ENCODE results near the gene DBH. TPM values are rescaled to one million over a fixed set of nuclear protein-coding genes. Genes with fewer than 3 reads are reported as not detected.

The DBH gene
- total RNA-seq, 1 experiment from 2014 or later = not detected

DNA sequence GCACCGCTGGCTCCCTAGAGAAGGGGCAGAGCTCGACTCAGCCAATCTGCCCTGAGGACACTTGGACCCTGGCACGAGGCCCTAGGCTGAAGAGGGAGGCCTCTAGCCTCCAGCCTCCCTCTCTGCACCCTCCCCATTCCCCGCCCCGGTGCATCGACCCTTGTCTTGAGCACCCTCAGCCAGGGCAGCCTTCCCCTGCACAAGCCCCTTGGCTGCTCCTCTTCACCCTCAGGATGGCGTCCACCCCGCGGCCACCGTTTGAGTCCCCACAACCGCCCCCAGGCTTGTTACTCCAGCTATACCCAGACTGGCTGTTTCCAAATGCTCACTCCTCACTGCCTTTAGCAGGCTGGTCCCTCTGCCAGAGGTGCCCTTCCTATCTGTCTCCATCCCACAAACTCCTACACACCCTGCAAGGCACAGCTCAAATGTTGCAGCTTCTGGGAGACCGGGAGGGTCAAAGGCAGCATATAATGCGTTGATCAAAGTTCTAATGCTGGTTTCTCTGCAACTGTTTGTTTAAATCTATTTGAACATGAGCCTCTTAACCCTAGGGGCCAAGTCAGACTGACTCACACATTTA is 20.5 kb upstream of the DBH start:
- no TSS peak for BruUV-seq (replicated peaks)
- no peaks in the 10 kb centered on the region for H3K36me3 Mint-ChIP-seq (ENCODE audit: insufficient read depth, unreplicated experiment)
- intact Hi-C loops (cut with micrococcal nuclease) = no loop called here
- H3K27me3 Mint-ChIP-seq (ENCODE audit: insufficient read depth, unreplicated experiment) = peaks cover 90% of the 10 kb centered on the region
- H3K4me3 Mint-ChIP-seq (ENCODE audit: unreplicated experiment) = no peak overlapping the region
- DNase-seq (ENCODE audit: unreplicated experiment) = no peak
- CTCF ChIA-PET = interaction anchor here (0.7 kb wide), 1 partner anchor 65 kb away, joined by 3 read pairs; no protein-coding TSS in a partner anchor
- H3K4me1 Mint-ChIP-seq (ENCODE audit: insufficient read depth, unreplicated experiment) = no peaks in the 10 kb centered on the region
- no peaks in the 10 kb centered on the region for H3K9me3 Mint-ChIP-seq (ENCODE audit: unreplicated experiment)
- TF ChIP-seq, protein P1, sequence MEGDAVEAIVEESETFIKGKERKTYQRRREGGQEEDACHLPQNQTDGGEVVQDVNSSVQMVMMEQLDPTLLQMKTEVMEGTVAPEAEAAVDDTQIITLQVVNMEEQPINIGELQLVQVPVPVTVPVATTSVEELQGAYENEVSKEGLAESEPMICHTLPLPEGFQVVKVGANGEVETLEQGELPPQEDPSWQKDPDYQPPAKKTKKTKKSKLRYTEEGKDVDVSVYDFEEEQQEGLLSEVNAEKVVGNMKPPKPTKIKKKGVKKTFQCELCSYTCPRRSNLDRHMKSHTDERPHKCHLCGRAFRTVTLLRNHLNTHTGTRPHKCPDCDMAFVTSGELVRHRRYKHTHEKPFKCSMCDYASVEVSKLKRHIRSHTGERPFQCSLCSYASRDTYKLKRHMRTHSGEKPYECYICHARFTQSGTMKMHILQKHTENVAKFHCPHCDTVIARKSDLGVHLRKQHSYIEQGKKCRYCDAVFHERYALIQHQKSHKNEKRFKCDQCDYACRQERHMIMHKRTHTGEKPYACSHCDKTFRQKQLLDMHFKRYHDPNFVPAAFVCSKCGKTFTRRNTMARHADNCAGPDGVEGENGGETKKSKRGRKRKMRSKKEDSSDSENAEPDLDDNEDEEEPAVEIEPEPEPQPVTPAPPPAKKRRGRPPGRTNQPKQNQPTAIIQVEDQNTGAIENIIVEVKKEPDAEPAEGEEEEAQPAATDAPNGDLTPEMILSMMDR (IDR thresholded peaks at IDR 0.05; ENCODE audit: unreplicated experiment) = no peak
- no peak overlapping the region for H3K27ac Mint-ChIP-seq (ENCODE audit: low read depth, unreplicated experiment)
- POLR2A ChIA-PET = no interaction called here

DNA sequence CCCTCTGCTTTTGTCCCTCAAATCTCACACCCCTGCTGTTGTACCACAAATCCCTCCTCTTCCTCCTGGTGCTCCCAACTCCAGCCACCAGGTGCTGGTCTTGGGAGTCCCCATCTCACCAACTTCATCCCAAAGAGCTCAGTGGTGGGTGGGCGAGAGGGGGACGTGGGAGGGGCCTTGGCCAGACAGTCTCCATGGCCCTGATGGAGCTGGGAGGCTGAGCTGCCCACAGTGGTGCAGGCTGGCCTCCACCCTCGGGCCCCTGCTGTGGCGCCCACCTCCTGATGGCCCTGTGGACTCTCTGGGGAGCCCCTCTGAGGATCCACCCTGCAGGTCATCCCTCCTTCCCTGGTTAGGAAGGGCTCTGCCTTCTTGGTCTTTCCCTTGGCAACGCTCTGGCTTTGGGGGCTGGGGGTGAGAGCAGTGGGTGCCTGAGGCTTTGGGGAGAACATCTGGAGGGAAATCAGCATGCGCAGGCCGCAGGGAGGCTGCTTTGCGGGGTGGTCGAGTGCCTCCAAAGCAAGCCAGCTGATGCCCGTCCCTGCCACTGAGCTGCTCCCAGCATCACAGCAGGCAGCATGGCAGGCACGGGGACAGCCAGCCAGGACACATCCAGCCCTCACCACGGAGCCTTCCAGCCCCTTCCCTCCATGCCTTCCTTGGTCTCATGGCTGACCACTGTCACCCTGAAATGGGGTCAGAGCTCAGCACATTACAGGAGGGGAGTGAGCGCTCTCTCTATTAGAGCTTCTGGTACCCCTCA is 19.3 kb upstream of the DBH start:
- H3K9me3 Mint-ChIP-seq (ENCODE audit: unreplicated experiment) = no peaks in the 10 kb centered on the region
- no peak for DNase-seq (ENCODE audit: unreplicated experiment)
- CTCF ChIA-PET = interaction anchor here (0.7 kb wide), 1 partner anchor 60 kb away, joined by 3 read pairs; no protein-coding TSS in a partner anchor
- H3K4me3 Mint-ChIP-seq (ENCODE audit: unreplicated experiment) = no peak overlapping the region
- POLR2A ChIA-PET = interaction anchor here (1.0 kb wide), 1 partner anchor 133 kb away, joined by 3 read pairs; no protein-coding TSS in a partner anchor
- intact Hi-C loops (cut with micrococcal nuclease) = no loop called here
- H3K4me1 Mint-ChIP-seq (ENCODE audit: insufficient read depth, unreplicated experiment) = no peaks in the 10 kb centered on the region
- H3K36me3 Mint-ChIP-seq (ENCODE audit: insufficient read depth, unreplicated experiment) = no peaks in the 10 kb centered on the region
- H3K27ac Mint-ChIP-seq (ENCODE audit: low read depth, unreplicated experiment) = no peak overlapping the region
- TF ChIP-seq, protein P1 (IDR thresholded peaks at IDR 0.05; ENCODE audit: unreplicated experiment) = no peak
- BruUV-seq (replicated peaks) = no TSS peak
- peaks cover 90% of the 10 kb centered on the region for H3K27me3 Mint-ChIP-seq (ENCODE audit: insufficient read depth, unreplicated experiment)

DNA sequence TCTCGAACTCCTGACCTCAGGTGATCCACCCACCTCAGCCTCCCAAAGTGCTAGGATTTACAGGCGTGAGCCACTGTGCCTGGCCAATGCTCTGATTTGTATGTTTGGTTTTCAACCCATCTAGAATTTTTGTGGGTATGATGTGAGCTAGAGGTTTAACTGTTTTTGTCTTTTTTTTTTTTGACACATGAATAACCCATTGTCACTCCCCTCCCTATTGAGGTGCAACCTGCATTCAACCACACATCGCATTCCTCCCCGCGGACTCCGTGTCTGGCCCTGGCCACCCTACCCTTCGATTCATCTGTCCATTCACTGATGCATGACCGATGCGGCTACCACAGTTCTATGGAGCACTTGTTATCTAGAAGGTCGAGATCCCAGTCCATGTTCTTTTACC is 17.4 kb upstream of the DBH start:
- peaks cover 90% of the 10 kb centered on the region for H3K27me3 Mint-ChIP-seq (ENCODE audit: insufficient read depth, unreplicated experiment)
- BruUV-seq (replicated peaks) = no TSS peak
- H3K9me3 Mint-ChIP-seq (ENCODE audit: unreplicated experiment) = no peaks in the 10 kb centered on the region
- no peaks in the 10 kb centered on the region for H3K4me1 Mint-ChIP-seq (ENCODE audit: insufficient read depth, unreplicated experiment)
- intact Hi-C loops (cut with micrococcal nuclease) = no loop called here
- TF ChIP-seq, protein P1 (IDR thresholded peaks at IDR 0.05; ENCODE audit: unreplicated experiment) = no peak
- ChIA-PET CTCF (no interaction called here), POLR2A (no interaction called here)
- no peak overlapping the region for H3K4me3 Mint-ChIP-seq (ENCODE audit: unreplicated experiment)
- no peaks in the 10 kb centered on the region for H3K36me3 Mint-ChIP-seq (ENCODE audit: insufficient read depth, unreplicated experiment)
- no peak overlapping the region for H3K27ac Mint-ChIP-seq (ENCODE audit: low read depth, unreplicated experiment)
- no peak for DNase-seq (ENCODE audit: unreplicated experiment)

DNA sequence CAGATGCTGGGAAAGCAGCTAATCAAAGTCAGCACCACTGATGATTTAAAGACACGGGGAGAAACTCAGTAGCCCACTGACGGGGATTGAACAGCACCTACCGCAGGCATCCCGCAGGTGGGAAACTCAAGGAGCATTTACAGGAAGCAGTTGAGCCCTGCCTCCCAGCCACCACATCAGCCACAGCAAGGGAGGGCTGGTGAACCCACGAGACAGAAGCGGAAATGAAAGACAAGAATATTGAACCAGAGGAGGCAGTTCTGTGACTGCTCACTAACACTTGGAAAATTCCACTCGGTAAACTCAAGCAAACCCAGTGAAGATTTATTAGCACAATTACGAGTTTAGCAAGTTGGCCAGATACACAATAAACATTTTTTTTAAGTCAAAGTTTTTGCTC is 16.4 kb upstream of the DBH start:
- POLR2A ChIA-PET = no interaction called here
- TF ChIP-seq, protein P1 (IDR thresholded peaks at IDR 0.05; ENCODE audit: unreplicated experiment) = no peak
- CTCF ChIA-PET = no interaction called here
- intact Hi-C loops (cut with micrococcal nuclease) = no loop called here
- Mint-ChIP-seq H3K27ac (ENCODE audit: low read depth, unreplicated experiment) (no peak overlapping the region), H3K4me1 (ENCODE audit: insufficient read depth, unreplicated experiment) (no peaks in the 10 kb centered on the region), H3K9me3 (ENCODE audit: unreplicated experiment) (no peaks in the 10 kb centered on the region), H3K27me3 (ENCODE audit: insufficient read depth, unreplicated experiment) (peaks cover 90% of the 10 kb centered on the region), H3K4me3 (ENCODE audit: unreplicated experiment) (no peak overlapping the region), H3K36me3 (ENCODE audit: insufficient read depth, unreplicated experiment) (no peaks in the 10 kb centered on the region)
- no TSS peak for BruUV-seq (replicated peaks)
- DNase-seq (ENCODE audit: unreplicated experiment) = no peak

Measured in MCF 10A (cell line).